H1 (cell line): Measurements from ENCODE around the gene CHSY3. TPM values are rescaled to one million over a fixed set of nuclear protein-coding genes. Genes with fewer than 3 reads are reported as not detected.

ENCODE experiments used
- ATF2 ChIP-seq: IDR thresholded peaks from 2 replicates; pipeline ENCODE4 v1.6.1; 2012; ENCODE audit warnings: low read length, inconsistent platforms
- CHD2 ChIP-seq: IDR thresholded peaks from 2 replicates; pipeline ENCODE4 v1.6.1; 2012; ENCODE audit warnings: low read length, improper control_type of control experiment
- EGR1 ChIP-seq: IDR thresholded peaks from 2 replicates; pipeline ENCODE4 v1.6.1; 2011; ENCODE audit warnings: low read depth, low read length, borderline replicate concordance
- NANOG ChIP-seq: IDR thresholded peaks from 2 replicates; pipeline ENCODE4 v1.6.1; 2011; ENCODE audit warnings: low read length, low read depth, mild to moderate bottlenecking, inconsistent platforms; ENCODE audit not compliant: insufficient read depth, poor library complexity, severe bottlenecking
- SAP30 ChIP-seq: fragments of 300-600 bp; sonication (generic); IDR thresholded peaks from 2 replicates; pipeline ENCODE4 v1.7.1; 2012; ENCODE audit warnings: low read length, moderate library complexity, mild to moderate bottlenecking, inconsistent platforms; ENCODE audit not compliant: insufficient read depth, insufficient replicate concordance
- polyA plus RNA-seq, 7 experiments: library from polyadenylated mRNA; depleted of rRNA in 3 of 7; stranded (reverse) in 5 of 7; unstranded in 2 of 7; fragments of >200 nt in 5 of 7; fragments of 200-250 nt in 2 of 7; gene quantifications; 1 replicate in 5 of 7; 2 replicates in 1 of 7; 4 replicates in 1 of 7; pipeline versions ENCODE4 v1.2.1 to v1.2.3, GENCODE V29; 2011 to 2013; ENCODE audit warnings: missing spikeins in 2 of 7, mixed read lengths in 2 of 7
- total RNA-seq: library from RNA; stranded (reverse); fragmentation: NEBNext Ultra II Directional; extraction: Animal tissue kit (Norgen Biotek cat#: 25700); gene quantifications from 2 replicates; pipeline ENCODE4 v1.2.1, GENCODE V29; 2021

The CHSY3 gene
- total and polyA plus RNA-seq, 2 of the 8 experiments (the other 6 are each of a cell fraction or from before 2014, with no cell fraction given) = 0.24 to 1.8 TPM

DNA sequence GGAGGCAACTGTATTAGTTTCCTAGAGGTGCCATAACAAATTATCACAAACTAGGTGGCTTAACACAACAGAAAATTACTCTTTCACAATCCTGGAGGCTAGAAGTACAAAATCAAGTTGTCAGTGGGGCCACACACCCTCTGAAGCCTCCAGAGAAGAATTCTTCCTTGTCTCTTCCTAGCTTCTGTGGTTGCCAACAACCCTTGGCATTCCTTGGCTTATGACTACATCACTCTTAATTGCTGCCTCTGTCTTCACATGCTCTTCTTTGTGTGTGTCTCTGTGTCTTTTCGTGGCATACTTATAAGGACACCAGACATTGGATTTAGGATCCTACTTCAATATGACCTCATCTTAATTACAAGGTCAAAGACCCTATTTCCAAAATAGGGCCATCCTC lies 327.5 kb downstream of the CHSY3 start (continued):
- TF ChIP-seq ATF2 = no peak
- no peak for TF ChIP-seq EGR1
- TF ChIP-seq NANOG = no peak
- TF ChIP-seq CHD2 = no peak
- no peak for TF ChIP-seq SAP30
